ENCODE measurements around the gene ABCB11. TPM values are rescaled to one million over a fixed set of nuclear protein-coding genes. Genes with fewer than 3 reads are reported as not detected.
"Not testable (repeated sequence)": the region's sequence is repeated elsewhere in the genome, so short reads cannot be mapped to it uniquely, and the experiment has no call there.

Gene ABCB11
- total and polyA plus RNA-seq, 2 donors (not counting 1 experiment from before 2014, with no cell fraction given) = not detected

GRCh38 chr2:169013628-169014026, 17.5 kb downstream of the ABCB11 start:
- Histone ChIP-seq H3K79me2 (ENCODE audit: control insufficient read depth, insufficient read depth, low read length) (no peaks in the 10 kb centered on the region), H3K4me2 (replicated peaks; ENCODE audit: low read depth, low read length, poor library complexity, severe bottlenecking) (no peak overlapping the region), H3K4me1 (ENCODE audit: control insufficient read depth in 2 of 2, insufficient read depth in 2 of 2, low read length in 2 of 2) (no peaks in the 10 kb centered on the region), H3K27ac (ENCODE audit: low read length in 2 of 2) (no peak overlapping the region), H3K4me3 (ENCODE audit: control extremely low read depth in 1 of 5, extremely low read depth in 1 of 5, insufficient read depth in 1 of 5, low read depth in 2 of 5, low read length in 4 of 5) (no peak overlapping the region), H3K36me3 (replicated peaks in 1 of 2; ENCODE audit: control extremely low read depth in 1 of 2, control insufficient read depth in 1 of 2, extremely low read depth in 1 of 2, insufficient read depth in 2 of 2, low read length in 1 of 2) (no peaks in the 10 kb centered on the region), H2AFZ (ENCODE audit: insufficient read depth, low read depth, low read length, poor library complexity, severe bottlenecking) (no peak overlapping the region), H3K9ac (ENCODE audit: low read length) (no peak overlapping the region), H4K20me1 (ENCODE audit: control insufficient read depth, insufficient read depth, low read length, poor library complexity, severe bottlenecking) (no peaks in the 10 kb centered on the region), H3K27me3 (replicated peaks in 1 of 4; ENCODE audit: control extremely low read depth in 1 of 4, control insufficient read depth in 3 of 4, insufficient read depth in 4 of 4, low read length in 3 of 4) (no peaks in the 10 kb centered on the region), H3K9me3 (ENCODE audit: control extremely low read depth in 1 of 3, control insufficient read depth in 2 of 3, insufficient read depth in 1 of 3, low read length in 2 of 3) (no peaks in the 10 kb centered on the region)
- no peak for ATAC-seq (ENCODE audit: low read depth)
- CTCF ChIA-PET = no interaction called here
- TF ChIP-seq, protein P1, sequence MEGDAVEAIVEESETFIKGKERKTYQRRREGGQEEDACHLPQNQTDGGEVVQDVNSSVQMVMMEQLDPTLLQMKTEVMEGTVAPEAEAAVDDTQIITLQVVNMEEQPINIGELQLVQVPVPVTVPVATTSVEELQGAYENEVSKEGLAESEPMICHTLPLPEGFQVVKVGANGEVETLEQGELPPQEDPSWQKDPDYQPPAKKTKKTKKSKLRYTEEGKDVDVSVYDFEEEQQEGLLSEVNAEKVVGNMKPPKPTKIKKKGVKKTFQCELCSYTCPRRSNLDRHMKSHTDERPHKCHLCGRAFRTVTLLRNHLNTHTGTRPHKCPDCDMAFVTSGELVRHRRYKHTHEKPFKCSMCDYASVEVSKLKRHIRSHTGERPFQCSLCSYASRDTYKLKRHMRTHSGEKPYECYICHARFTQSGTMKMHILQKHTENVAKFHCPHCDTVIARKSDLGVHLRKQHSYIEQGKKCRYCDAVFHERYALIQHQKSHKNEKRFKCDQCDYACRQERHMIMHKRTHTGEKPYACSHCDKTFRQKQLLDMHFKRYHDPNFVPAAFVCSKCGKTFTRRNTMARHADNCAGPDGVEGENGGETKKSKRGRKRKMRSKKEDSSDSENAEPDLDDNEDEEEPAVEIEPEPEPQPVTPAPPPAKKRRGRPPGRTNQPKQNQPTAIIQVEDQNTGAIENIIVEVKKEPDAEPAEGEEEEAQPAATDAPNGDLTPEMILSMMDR (IDR thresholded peaks at IDR 0.05) = no peak
- no peak for TF ChIP-seq EZH2 (IDR thresholded peaks at IDR 0.05; ENCODE audit: borderline replicate concordance, insufficient read depth, low read depth, low read length, poor library complexity, severe bottlenecking)
- WGBS (ENCODE audit: insufficient coverage) = no CpG with 5 or more reads among the region's 4 CpGs
- Mint-ChIP-seq H3K27ac (no peak overlapping the region), H3K9me3 (ENCODE audit: insufficient read depth) (no peaks in the 10 kb centered on the region), H3K27me3 (peaks cover 10% of the 10 kb centered on the region), H3K4me1 (no peaks in the 10 kb centered on the region), H3K4me3 (no peak overlapping the region)
- POLR2A ChIA-PET = no interaction called here
- no peak for DNase-seq
- intact Hi-C loops (cut with micrococcal nuclease) = no loop called here

GRCh38 chr2:169012812-169013627, 18.1 kb downstream of the ABCB11 start:
- Histone ChIP-seq H2AFZ (ENCODE audit: insufficient read depth, low read depth, low read length, poor library complexity, severe bottlenecking) (no peak overlapping the region), H4K20me1 (ENCODE audit: control insufficient read depth, insufficient read depth, low read length, poor library complexity, severe bottlenecking) (no peaks in the 10 kb centered on the region), H3K4me2 (replicated peaks; ENCODE audit: low read depth, low read length, poor library complexity, severe bottlenecking) (no peak overlapping the region), H3K27ac (ENCODE audit: low read length in 2 of 2) (no peak overlapping the region), H3K9me3 (ENCODE audit: control extremely low read depth in 1 of 3, control insufficient read depth in 2 of 3, insufficient read depth in 1 of 3, low read length in 2 of 3) (no peaks in the 10 kb centered on the region), H3K36me3 (replicated peaks in 1 of 2; ENCODE audit: control extremely low read depth in 1 of 2, control insufficient read depth in 1 of 2, extremely low read depth in 1 of 2, insufficient read depth in 2 of 2, low read length in 1 of 2) (no peaks in the 10 kb centered on the region), H3K79me2 (ENCODE audit: control insufficient read depth, insufficient read depth, low read length) (no peaks in the 10 kb centered on the region), H3K4me3 (ENCODE audit: control extremely low read depth in 1 of 5, extremely low read depth in 1 of 5, insufficient read depth in 1 of 5, low read depth in 2 of 5, low read length in 4 of 5) (no peak overlapping the region), H3K27me3 (replicated peaks in 1 of 4; ENCODE audit: control extremely low read depth in 1 of 4, control insufficient read depth in 3 of 4, insufficient read depth in 4 of 4, low read length in 3 of 4) (no peaks in the 10 kb centered on the region), H3K9ac (ENCODE audit: low read length) (no peak overlapping the region), H3K4me1 (ENCODE audit: control insufficient read depth in 2 of 2, insufficient read depth in 2 of 2, low read length in 2 of 2) (no peaks in the 10 kb centered on the region)
- DNase-seq = no peak
- peaks cover 3% of the 10 kb centered on the region for H3K4me1 Mint-ChIP-seq
- no peak overlapping the region for H3K27ac Mint-ChIP-seq
- intact Hi-C loops (cut with micrococcal nuclease) = no loop called here
- ChIA-PET CTCF (no interaction called here), POLR2A (no interaction called here)
- H3K9me3 Mint-ChIP-seq (ENCODE audit: insufficient read depth) = no peaks in the 10 kb centered on the region
- ATAC-seq (ENCODE audit: low read depth) = no peak
- peaks cover 14% of the 10 kb centered on the region for H3K27me3 Mint-ChIP-seq
- WGBS (ENCODE audit: insufficient coverage) = 87% methylated on average over 2 of the region's 6 CpGs
- no peak overlapping the region for H3K4me3 Mint-ChIP-seq
- TF ChIP-seq, protein P1 (IDR thresholded peaks at IDR 0.05) = no peak
- TF ChIP-seq EZH2 (IDR thresholded peaks at IDR 0.05; ENCODE audit: borderline replicate concordance, insufficient read depth, low read depth, low read length, poor library complexity, severe bottlenecking) = no peak

- 100% methylated on average over 3 of the region's 5 CpGs for whole genome bisulfite sequencing (ENCODE audit: insufficient coverage)
- CTCF ChIA-PET; ATAC-seq (ENCODE audit: low read depth); H3K4me2 ChIP-seq (replicated peaks; ENCODE audit: low read depth, low read length, poor library complexity, severe bottlenecking); DNase-seq; H3K4me1 Mint-ChIP-seq; H3K27ac Mint-ChIP-seq; H3K9me3 Mint-ChIP-seq (ENCODE audit: insufficient read depth); H3K27ac ChIP-seq (ENCODE audit: low read length in 2 of 2); H3K4me1 ChIP-seq (ENCODE audit: control insufficient read depth in 2 of 2, insufficient read depth in 2 of 2, low read length in 2 of 2); POLR2A ChIA-PET; H3K4me3 ChIP-seq (ENCODE audit: control extremely low read depth in 1 of 5, extremely low read depth in 1 of 5, insufficient read depth in 1 of 5, low read depth in 2 of 5, low read length in 4 of 5); H3K9ac ChIP-seq (ENCODE audit: low read length); H3K79me2 ChIP-seq (ENCODE audit: control insufficient read depth, insufficient read depth, low read length); intact Hi-C loops (cut with micrococcal nuclease); H4K20me1 ChIP-seq (ENCODE audit: control insufficient read depth, insufficient read depth, low read length, poor library complexity, severe bottlenecking); H3K4me3 Mint-ChIP-seq; H3K27me3 ChIP-seq (replicated peaks in 1 of 4; ENCODE audit: control extremely low read depth in 1 of 4, control insufficient read depth in 3 of 4, insufficient read depth in 4 of 4, low read length in 3 of 4); H2AFZ ChIP-seq (ENCODE audit: insufficient read depth, low read depth, low read length, poor library complexity, severe bottlenecking); H3K9me3 ChIP-seq (ENCODE audit: control extremely low read depth in 1 of 3, control insufficient read depth in 2 of 3, insufficient read depth in 1 of 3, low read length in 2 of 3); H3K36me3 ChIP-seq (replicated peaks in 1 of 2; ENCODE audit: control extremely low read depth in 1 of 2, control insufficient read depth in 1 of 2, extremely low read depth in 1 of 2, insufficient read depth in 2 of 2, low read length in 1 of 2): not testable (repeated sequence)
- H3K27me3 Mint-ChIP-seq = peaks cover 14% of the 10 kb centered on the region
Observed at GRCh38 chr2:169012191-169012792, 18.8 kb downstream of the ABCB11 start.
